CD4-positive, alpha-beta T cell treated with Interleukin-4 for 1 hour (primary cell): ENCODE measurements around the gene ABHD17C.

ENCODE experiments used
- DNase-seq, 2 donors: peaks; one replicate each; pipeline ENCODE4 v3.0.0-alpha.2; 2020 to 2022

ABHD17C gene

GRCh38 chr15:80790236-80790635, 95.1 kb downstream of the ABHD17C start:
- DNase-seq: no peak

GRCh38 chr15:80791004-80791403, 95.9 kb downstream of the ABHD17C start:
- DNase-seq: no peak

- no peak for DNase-seq
These were observed 101.3 kb downstream of the ABHD17C start for GRCh38 chr15:80796407-80796806.

DNA sequence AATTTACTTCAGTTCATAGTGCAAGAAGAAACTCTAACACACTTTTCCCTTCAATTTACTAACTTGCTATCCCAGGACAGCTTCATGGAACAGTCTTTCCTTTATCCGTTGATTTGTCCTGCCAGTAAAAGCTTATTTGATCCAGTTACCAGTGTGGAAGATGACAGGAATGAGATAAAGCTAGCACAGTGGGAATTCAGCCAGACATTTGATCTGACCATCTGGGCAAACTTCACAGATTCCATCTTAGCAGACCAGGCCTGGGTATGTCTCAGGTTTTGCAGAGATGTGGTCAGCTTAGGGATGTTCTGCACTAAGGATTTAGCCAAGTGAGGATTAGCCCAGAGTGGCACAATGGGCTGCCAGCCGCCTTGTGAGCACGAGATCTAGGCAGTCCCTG, 103.8 kb downstream of the ABHD17C start:
- no peak for DNase-seq

- no peak for DNase-seq
These were observed 105.0 kb downstream of the ABHD17C start for GRCh38 chr15:80800067-80800466.

DNA sequence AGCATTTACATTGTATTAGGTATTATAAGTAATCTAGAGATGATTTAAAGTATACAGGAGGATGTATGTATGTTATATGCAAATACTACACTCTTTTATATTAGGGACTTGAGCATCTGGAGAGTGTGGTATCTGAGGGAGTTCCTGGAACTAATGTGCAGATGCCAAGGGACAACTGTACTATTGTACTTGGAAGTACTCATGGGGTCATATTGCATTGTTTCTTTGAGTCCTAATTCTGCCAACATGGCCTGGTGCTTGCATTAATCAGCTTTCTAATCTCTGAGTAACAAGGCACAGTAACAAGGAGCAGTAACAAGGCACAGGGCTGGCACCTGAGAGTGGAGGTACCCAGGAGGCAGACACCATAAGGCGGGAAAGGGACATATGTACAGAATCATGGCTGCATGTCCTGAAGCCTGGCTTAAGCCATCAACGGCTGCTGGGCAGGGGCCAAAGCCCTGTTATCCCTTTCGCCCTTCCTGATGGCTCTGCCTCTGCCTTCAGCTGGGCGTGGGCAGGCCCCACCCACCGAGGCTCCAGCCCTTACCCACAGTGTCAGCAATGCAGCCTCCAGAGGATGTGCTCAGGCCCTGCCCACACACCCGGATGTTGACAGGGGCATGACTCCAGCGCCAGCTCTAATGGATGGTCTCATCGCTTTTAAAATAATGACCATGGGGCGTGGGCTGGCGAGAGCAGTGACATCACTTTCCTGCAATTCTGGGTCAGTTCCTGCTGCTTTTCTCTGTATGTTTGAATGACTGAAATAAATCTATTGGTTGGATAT, 107.0 kb downstream of the ABHD17C start:
- no peak for DNase-seq

GRCh38 chr15:80803580-80804525, 108.7 kb downstream of the ABHD17C start:
- DNase-seq: peak in 1 of 2 donors; percentile 16

- no peak for DNase-seq
These were observed 109.9 kb downstream of the ABHD17C start for GRCh38 chr15:80804970-80805495.
